ENCODE data around the gene RRAS. TPM values are rescaled to one million over a fixed set of nuclear protein-coding genes. Genes with fewer than 3 reads are reported as not detected.

The RRAS gene
- total RNA-seq, 1 donor from 2014 or later: 1.2 TPM

DNA sequence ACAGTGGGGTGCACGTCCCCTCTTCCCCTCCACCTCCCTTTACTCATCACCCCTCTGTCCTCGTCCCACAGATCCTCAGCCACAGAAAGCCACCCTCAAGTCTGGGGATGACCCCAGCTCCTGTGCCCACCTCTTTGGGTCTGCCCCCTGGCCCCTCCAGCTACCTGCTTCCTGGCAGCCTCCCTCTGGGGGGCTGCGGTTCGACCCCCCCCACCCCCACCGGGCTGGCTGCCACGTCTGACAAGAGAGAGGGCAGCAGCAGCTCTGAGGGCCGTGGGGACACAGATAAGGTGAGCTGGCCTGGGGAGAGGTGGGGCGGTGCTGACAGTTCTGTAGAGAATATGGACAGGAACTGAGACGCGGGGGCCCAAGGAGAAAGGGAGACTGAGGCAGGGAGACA is 14.6 kb upstream of the RRAS start:
- Mint-ChIP-seq H3K4me3 (no peak overlapping the region), H3K27ac (ENCODE audit: unreplicated experiment) (no peak overlapping the region), H3K36me3 (ENCODE audit: low read depth) (peaks cover 6% of the 10 kb centered on the region), H3K9me3 (no peaks in the 10 kb centered on the region), H3K27me3 (ENCODE audit: low read depth) (no peaks in the 10 kb centered on the region), H3K4me1 (no peaks in the 10 kb centered on the region)
- TF ChIP-seq, protein P1, sequence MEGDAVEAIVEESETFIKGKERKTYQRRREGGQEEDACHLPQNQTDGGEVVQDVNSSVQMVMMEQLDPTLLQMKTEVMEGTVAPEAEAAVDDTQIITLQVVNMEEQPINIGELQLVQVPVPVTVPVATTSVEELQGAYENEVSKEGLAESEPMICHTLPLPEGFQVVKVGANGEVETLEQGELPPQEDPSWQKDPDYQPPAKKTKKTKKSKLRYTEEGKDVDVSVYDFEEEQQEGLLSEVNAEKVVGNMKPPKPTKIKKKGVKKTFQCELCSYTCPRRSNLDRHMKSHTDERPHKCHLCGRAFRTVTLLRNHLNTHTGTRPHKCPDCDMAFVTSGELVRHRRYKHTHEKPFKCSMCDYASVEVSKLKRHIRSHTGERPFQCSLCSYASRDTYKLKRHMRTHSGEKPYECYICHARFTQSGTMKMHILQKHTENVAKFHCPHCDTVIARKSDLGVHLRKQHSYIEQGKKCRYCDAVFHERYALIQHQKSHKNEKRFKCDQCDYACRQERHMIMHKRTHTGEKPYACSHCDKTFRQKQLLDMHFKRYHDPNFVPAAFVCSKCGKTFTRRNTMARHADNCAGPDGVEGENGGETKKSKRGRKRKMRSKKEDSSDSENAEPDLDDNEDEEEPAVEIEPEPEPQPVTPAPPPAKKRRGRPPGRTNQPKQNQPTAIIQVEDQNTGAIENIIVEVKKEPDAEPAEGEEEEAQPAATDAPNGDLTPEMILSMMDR (conservative IDR thresholded peaks at IDR 0.05): no peak
- DNase-seq (ENCODE audit: low read depth, low spot score): no peak

DNA sequence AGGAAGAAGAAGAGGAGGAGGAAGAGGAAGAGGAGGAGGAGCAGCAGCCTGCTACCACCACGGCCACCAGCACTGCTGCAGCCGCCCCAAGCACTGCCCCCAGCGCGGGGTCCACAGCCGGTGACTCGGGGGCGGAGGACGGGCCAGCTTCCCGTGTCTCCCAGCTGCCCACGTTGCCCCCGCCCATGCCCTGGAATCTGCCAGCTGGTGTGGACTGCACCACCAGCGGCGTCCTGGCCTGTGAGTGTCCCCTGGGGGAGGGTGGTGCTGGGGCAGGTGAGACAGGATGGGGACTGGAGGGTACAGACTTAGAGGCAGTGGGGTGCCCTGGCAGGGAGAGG is 13.5 kb upstream of the RRAS start:
- Mint-ChIP-seq H3K27me3 (ENCODE audit: low read depth) (no peaks in the 10 kb centered on the region), H3K27ac (ENCODE audit: unreplicated experiment) (no peak overlapping the region), H3K4me1 (no peaks in the 10 kb centered on the region), H3K36me3 (ENCODE audit: low read depth) (peaks cover 6% of the 10 kb centered on the region), H3K4me3 (peak overlapping the region; percentile 4), H3K9me3 (no peaks in the 10 kb centered on the region)
- DNase-seq (ENCODE audit: low read depth, low spot score): no peak
- TF ChIP-seq, protein P1 (conservative IDR thresholded peaks at IDR 0.05): no peak

DNA sequence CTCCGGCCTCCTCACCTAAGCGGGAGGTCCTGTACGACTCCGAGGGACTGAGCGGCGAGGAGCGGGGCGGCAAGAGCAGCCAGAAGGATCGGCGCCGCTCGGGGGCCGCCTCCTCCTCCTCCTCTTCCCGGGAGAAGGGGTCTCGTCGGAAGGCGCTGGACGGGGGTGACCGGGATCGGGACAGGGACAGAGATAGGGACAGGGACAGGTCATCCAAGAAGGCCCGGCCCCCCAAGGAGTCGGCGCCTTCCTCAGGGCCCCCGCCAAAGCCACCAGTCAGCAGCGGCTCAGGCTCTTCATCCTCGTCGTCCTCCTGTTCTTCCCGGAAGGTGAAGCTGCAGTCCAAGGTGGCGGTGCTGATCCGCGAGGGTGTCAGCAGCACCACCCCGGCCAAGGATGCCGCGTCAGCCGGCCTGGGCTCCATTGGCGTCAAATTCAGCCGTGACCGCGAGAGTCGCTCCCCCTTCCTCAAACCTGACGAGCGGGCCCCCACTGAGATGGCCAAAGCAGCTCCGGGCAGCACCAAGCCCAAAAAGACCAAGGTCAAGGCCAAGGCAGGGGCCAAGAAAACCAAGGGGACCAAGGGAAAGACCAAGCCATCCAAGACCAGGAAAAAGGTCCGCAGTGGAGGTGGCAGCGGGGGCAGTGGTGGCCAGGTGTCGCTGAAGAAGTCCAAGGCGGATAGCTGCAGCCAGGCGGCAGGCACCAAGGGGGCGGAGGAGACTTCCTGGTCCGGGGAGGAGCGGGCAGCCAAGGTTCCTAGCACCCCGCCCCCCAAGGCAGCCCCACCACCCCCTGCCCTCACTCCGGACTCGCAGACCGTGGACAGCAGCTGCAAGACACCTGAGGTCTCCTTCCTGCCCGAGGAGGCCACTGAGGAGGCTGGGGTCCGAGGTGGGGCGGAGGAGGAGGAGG is 12.9 kb upstream of the RRAS start:
- Mint-ChIP-seq H3K4me1 (no peaks in the 10 kb centered on the region), H3K27me3 (ENCODE audit: low read depth) (no peaks in the 10 kb centered on the region), H3K36me3 (ENCODE audit: low read depth) (peaks cover 6% of the 10 kb centered on the region), H3K27ac (ENCODE audit: unreplicated experiment) (no peak overlapping the region), H3K4me3 (no peak overlapping the region), H3K9me3 (no peaks in the 10 kb centered on the region)
- no peak for DNase-seq (ENCODE audit: low read depth, low spot score)
- TF ChIP-seq, protein P1 (conservative IDR thresholded peaks at IDR 0.05): no peak

DNA sequence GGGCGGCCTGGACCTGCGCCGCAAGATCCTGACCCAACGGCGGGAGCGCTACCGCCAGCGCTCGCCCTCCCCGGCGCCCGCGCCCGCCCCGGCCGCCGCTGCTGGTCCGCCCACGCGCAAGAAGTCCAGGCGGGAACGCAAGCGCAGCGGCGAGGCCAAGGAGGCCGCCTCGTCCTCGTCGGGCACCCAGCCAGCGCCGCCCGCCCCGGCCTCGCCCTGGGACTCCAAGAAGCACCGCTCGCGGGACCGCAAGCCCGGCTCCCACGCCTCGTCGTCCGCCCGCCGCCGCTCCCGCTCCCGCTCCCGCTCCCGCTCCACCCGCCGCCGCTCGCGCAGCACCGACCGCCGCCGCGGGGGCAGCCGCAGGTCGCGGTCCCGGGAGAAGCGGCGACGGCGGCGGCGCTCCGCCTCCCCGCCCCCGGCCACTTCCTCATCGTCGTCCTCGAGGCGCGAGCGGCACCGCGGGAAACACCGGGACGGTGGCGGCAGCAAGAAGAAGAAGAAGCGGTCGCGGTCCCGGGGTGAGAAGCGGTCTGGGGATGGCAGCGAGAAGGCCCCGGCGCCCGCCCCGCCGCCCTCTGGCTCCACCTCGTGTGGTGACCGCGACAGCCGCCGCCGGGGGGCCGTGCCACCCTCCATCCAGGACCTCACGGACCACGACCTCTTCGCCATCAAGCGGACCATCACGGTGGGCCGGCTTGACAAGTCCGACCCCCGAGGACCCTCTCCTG is 12.0 kb upstream of the RRAS start:
- Mint-ChIP-seq H3K4me3 (no peak overlapping the region), H3K4me1 (no peaks in the 10 kb centered on the region), H3K36me3 (ENCODE audit: low read depth) (peaks cover 6% of the 10 kb centered on the region), H3K27me3 (ENCODE audit: low read depth) (no peaks in the 10 kb centered on the region), H3K9me3 (no peaks in the 10 kb centered on the region), H3K27ac (ENCODE audit: unreplicated experiment) (no peak overlapping the region)
- DNase-seq (ENCODE audit: low read depth, low spot score): no peak
- TF ChIP-seq, protein P1 (conservative IDR thresholded peaks at IDR 0.05): no peak

DNA sequence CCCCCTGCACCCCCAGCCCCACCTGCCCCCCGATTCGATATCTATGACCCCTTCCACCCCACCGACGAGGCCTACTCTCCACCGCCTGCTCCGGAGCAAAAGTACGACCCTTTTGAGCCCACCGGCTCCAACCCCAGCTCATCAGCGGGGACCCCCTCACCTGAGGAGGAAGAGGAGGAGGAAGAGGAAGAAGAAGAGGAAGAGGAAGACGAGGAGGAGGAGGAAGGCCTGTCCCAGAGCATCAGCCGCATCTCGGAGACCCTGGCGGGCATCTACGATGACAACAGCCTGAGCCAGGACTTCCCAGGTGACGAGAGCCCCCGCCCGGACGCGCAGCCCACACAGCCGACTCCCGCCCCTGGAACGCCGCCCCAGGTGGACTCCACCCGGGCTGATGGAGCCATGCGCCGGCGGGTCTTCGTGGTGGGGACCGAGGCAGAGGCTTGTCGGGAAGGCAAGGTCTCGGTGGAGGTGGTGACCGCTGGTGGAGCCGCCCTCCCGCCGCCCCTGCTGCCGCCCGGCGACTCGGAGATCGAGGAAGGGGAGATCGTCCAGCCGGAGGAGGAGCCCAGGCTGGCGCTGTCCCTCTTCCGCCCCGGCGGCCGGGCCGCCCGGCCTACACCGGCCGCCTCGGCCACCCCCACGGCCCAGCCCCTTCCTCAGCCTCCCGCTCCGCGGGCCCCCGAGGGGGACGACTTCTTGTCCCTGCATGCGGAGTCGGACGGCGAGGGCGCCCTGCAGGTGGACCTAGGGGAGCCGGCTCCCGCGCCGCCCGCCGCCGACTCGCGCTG is 11.3 kb upstream of the RRAS start:
- Mint-ChIP-seq H3K36me3 (ENCODE audit: low read depth) (peaks cover 3% of the 10 kb centered on the region), H3K4me1 (no peaks in the 10 kb centered on the region), H3K4me3 (no peak overlapping the region), H3K27me3 (ENCODE audit: low read depth) (no peaks in the 10 kb centered on the region), H3K9me3 (no peaks in the 10 kb centered on the region), H3K27ac (ENCODE audit: unreplicated experiment) (no peak overlapping the region)
- TF ChIP-seq, protein P1 (conservative IDR thresholded peaks at IDR 0.05): no peak
- no peak for DNase-seq (ENCODE audit: low read depth, low spot score)
